H1 (cell line): ENCODE results near the gene MARS1.

ENCODE experiments used
- CHD1 ChIP-seq: IDR thresholded peaks from 2 replicates; pipeline ENCODE4 v1.6.1; 2012; ENCODE audit warnings: low read depth, low read length, improper control_type of control experiment
- HDAC6 ChIP-seq: IDR thresholded peaks from one replicate; pipeline ENCODE4 v1.7.1; 2012; ENCODE audit warnings: low read depth, mild to moderate bottlenecking, inconsistent platforms, low read length, moderate library complexity
- JUN ChIP-seq: IDR thresholded peaks from 2 replicates; pipeline ENCODE4 v1.6.1; 2011; ENCODE audit warnings: low read depth, mild to moderate bottlenecking, improper control_type of control experiment, low read length
- KDM1A ChIP-seq: fragments of 200-600, 300-600 bp; sonication (generic); IDR thresholded peaks from 2 replicates; pipeline ENCODE4 v1.7.1; 2016; ENCODE audit warnings: mild to moderate bottlenecking, low read length, borderline replicate concordance
- KDM5A ChIP-seq: fragments of 200-600 bp; IDR thresholded peaks from 2 replicates; pipeline ENCODE4 v1.7.1; 2012; ENCODE audit warnings: mild to moderate bottlenecking, low read length, inconsistent platforms, mixed read lengths
- POLR2A ChIP-seq, 2 experiments: IDR thresholded peaks; 1 replicate in 1 of 2; 2 replicates in 1 of 2; pipeline ENCODE4 v1.6.1; 2011; ENCODE audit warnings: low read depth in 2 of 2, low read length in 2 of 2, mild to moderate bottlenecking in 2 of 2; ENCODE audit errors: control extremely low read depth in 1 of 2
- RFX5 ChIP-seq: IDR thresholded peaks from 2 replicates; pipeline ENCODE4 v1.6.1; 2011; ENCODE audit warnings: low read depth, low read length, improper control_type of control experiment, borderline replicate concordance
- SIRT6 ChIP-seq: IDR thresholded peaks from one replicate; pipeline ENCODE4 v1.7.1; 2012; ENCODE audit warnings: low read length, inconsistent platforms
- SRF ChIP-seq: IDR thresholded peaks from 2 replicates; pipeline ENCODE4 v1.6.1; 2011; ENCODE audit warnings: mild to moderate bottlenecking, low read depth, low read length, moderate library complexity
- TAF1 ChIP-seq: IDR thresholded peaks from 2 replicates; pipeline ENCODE4 v1.6.1; 2011; ENCODE audit warnings: mild to moderate bottlenecking, low read depth, low read length
- TF ChIP-seq, protein P1 (sequence below), 3 experiments: IDR thresholded peaks; 1 replicate in 2 of 3; 2 replicates in 1 of 3; pipeline versions ENCODE4 v1.5.1 to v1.6.1; 2011; ENCODE audit warnings: low read length in 3 of 3, mild to moderate bottlenecking in 3 of 3, inconsistent platforms in 2 of 3, low read depth in 1 of 3, moderate library complexity in 1 of 3; ENCODE audit not compliant: insufficient read depth in 1 of 3; ENCODE audit errors: control extremely low read depth in 1 of 3

DNA sequence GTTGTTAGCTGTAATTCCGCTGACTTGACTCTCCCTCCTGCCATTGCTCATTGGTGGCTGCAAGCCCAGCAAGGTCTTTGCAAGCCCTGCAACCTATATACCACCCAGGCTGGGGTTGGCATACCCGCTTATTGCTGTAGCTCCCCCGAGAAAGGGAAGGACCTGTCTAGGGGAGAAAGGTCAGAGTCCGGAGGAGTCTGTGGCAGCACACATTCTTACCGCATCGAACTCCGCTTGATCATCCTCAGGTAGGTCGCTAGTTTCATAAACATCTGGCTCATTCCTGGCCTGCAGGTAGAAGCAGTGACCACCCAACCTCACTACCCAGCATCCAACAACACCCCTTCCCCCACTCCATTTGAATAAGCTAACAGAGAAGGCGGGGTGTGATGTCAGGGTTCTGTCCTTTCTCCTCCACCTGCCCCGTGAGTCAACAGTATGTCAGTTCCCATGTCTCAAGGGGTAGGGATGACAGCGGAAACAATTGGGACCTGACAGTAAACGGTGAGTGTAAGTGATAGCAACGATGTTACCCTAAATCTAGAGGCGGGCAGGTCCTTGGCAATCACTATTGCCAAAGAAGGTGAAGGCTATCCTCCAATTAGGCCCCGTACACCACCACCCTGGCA, 58.1 kb downstream of the MARS1 start:
- no peak for TF ChIP-seq CHD1
- no peak for TF ChIP-seq KDM1A
- TF ChIP-seq, protein P1, sequence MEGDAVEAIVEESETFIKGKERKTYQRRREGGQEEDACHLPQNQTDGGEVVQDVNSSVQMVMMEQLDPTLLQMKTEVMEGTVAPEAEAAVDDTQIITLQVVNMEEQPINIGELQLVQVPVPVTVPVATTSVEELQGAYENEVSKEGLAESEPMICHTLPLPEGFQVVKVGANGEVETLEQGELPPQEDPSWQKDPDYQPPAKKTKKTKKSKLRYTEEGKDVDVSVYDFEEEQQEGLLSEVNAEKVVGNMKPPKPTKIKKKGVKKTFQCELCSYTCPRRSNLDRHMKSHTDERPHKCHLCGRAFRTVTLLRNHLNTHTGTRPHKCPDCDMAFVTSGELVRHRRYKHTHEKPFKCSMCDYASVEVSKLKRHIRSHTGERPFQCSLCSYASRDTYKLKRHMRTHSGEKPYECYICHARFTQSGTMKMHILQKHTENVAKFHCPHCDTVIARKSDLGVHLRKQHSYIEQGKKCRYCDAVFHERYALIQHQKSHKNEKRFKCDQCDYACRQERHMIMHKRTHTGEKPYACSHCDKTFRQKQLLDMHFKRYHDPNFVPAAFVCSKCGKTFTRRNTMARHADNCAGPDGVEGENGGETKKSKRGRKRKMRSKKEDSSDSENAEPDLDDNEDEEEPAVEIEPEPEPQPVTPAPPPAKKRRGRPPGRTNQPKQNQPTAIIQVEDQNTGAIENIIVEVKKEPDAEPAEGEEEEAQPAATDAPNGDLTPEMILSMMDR (IDR thresholded peaks at IDR 0.05; ENCODE audit: control extremely low read depth in 1 of 3, insufficient read depth in 1 of 3, low read depth in 1 of 3, low read length in 3 of 3): no peak
- TF ChIP-seq RFX5: no peak
- TF ChIP-seq TAF1: no peak
- TF ChIP-seq POLR2A (IDR thresholded peaks at IDR 0.05; ENCODE audit: control extremely low read depth in 1 of 2, low read depth in 2 of 2, low read length in 2 of 2): no peak
- TF ChIP-seq SIRT6: no peak
- no peak for TF ChIP-seq KDM5A
- TF ChIP-seq HDAC6: no peak
- TF ChIP-seq JUN: no peak
- no peak for TF ChIP-seq SRF
